NCI-H82 (cell line): ENCODE data around the gene DPP9.

ENCODE experiments used
- DNase-seq: peaks from one replicate; lab custom pipeline; 2025; lab: John Stamatoyannopoulos, UW

The DPP9 gene

GRCh38 chr19:4687396-4687795 lies 36.2 kb downstream of the DPP9 start:
- DNase-seq: no peak

DNA sequence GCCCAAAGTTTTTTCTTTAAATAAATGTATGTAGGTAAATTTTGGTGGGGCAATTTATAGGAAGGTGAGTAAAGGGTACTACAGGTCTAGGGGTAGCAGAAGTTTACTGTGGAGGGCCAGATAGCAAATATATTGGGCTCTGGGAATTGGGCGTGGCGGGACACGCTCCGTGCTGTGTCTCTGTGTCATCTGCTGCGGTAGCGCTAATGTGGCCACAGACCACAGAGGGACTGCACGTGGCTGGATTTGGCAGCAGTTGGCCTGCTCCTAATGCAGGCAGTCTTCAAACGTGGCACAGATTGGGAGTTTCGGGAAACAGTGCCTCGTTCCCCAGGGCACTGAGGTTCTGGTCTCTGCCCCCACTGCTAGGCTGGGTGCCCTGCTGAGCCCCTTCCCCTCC lies 36.9 kb downstream of the DPP9 start:
- no peak for DNase-seq

DNA sequence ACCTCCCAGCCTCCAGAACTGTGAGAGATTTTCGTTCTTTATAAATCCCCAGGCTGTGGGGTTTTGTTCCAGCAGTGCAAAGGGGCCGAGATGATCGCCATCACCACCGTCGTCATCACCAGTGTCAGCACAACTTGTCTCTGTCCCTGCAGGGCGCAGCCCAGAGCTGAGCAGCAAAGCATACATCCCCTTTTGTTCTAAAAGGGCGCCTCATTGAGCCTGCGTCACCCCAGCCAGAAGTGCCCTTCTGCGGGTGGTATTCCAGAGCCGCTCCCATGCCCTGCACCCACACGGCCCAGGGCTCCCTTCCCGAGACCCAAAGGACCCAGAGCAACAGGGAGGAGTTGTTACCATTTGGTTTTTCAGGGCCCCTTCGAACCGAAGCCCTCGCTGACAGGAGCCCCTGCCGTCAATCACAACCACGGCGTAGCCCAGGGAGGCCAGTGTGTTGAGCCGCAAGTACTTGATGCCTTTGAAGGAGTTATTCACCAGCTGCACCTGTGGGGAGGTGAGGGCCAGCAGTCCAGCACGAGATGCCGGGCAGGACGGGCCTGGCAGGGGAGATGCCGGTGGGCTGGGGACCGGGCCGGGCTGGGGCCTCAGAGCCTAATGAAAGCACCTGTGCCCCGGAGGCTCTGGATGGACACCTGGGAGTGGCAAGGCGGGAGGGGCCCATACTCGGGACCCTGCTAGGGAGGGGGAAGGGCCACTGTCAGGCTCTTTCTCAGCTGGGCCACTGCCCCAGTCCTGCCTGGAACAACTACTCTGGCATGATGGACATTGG lies 39.1 kb downstream of the DPP9 start:
- DNase-seq: no peak

GRCh38 chr19:4682417-4683200 lies 41.0 kb downstream of the DPP9 start:
- no peak for DNase-seq

GRCh38 chr19:4680021-4680420 lies 43.6 kb downstream of the DPP9 start:
- DNase-seq: peak; percentile 15

DNA sequence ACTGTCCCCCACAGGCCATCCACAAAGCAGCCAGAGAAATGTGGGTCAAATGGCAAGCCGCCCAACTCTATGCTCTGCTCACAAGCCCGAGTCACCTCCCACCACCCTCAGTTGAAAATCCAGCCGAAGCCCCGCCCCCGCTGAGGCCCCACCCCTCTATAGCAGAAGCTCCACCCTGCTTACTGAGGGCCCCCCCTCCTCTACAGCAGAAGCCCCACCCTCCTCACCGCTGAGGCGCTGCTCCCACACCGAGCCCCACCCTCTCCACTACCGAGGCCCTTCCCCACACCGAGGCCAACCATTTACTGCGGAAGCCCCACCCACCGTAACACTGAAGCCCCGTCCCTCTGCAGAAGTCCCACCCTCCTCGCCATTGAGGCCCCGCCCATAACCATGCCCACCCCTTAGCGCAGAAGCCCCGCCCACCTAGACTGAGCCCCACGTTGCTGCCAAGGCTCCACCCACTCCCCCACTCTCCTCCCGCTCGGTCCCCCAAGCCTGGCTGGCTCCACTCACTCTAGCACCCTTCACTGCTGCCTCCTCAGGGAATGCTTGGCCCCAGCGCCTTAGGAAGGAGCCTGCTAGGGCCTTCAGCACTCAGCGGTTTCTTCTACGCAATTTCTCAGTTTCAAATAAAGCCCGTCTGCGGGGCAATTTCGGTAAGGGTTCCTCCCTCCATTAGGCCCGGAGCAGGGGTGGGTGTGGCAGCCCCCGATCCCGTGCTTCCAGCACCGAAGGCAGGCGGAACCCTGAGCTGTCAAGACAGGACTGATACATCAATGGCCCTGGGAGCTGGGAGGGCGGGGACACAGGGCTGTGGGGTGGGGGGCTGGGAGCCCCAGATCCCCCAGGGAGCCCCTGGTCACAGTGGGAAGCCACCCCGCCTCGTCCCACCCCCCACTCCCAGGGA lies 44.5 kb downstream of the DPP9 start:
- peak; percentile 57 for DNase-seq

- peak; percentile 79 for DNase-seq
These were observed 46.5 kb downstream of the DPP9 start for GRCh38 chr19:4676955-4677731.

- DNase-seq: no peak
These were observed 48.3 kb downstream of the DPP9 start for GRCh38 chr19:4675346-4675745.

DNA sequence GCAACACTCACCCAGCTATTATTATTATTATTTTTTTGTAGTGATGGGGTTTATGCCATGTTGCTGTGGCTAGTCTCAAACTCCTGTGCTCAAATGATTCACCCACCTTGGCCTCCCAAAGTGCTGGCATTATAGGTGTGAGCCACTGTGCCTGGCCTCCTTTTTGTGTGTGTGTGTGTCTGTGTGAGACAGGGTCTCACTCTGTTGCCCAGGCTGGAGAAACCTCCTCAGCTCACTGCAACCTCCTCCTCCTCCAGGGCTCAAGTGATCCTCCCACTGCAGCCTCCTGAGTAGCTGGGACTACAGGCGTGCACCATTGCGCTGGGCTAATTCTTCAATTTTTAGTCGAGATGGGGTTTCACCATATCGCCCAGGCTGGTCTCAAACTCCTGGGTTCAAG lies 49.9 kb downstream of the DPP9 start:
- DNase-seq: no peak

- no peak for DNase-seq
These were observed 50.4 kb downstream of the DPP9 start for GRCh38 chr19:4673216-4673615.

- peak; percentile 30 for DNase-seq
These were observed 52.3 kb downstream of the DPP9 start for GRCh38 chr19:4671185-4671851.

DNA sequence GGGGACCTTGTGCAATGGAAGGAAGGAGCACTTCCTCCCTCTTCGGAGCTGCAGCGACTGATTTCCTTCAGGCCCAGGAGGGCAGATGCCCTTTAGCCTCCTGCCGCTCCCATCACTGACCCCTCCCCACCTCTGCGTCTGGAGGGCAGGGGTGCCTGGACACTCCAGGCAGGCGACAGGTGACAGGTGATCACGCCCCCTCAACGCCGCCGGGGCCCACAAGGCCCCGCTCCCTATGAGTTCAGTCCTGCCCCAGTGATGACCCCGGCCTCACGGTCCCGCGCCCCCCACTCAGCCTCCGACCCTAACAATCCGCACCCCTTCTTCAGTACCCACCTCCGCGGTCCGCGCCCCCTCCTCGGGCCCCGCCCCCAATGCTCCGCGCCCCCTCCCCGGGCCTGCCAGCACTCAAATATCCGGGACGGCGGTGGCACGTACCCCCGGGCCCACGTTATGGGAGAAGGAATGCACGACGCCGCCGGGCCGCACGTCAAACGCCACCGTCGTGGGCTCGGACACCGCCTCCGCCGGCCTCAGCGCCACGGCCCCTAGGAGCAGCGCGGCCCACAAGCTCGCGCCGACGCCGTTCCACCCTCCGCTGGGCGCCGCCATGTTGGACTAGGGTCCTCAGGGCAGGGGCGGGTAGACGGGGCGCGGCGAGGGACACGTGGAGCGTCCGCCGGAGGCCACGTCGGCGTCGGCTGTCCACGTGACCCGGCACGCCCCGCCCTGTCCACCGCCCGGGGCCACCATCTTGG lies 53.7 kb downstream of the DPP9 start, which contains the start of gene MYDGF:
Gene MYDGF (minus strand): TSS at position 620 of the 758 bp plus-strand sequence. CDS start 8 bp downstream, at position 612.
- peak; percentile 93 for DNase-seq

DNA sequence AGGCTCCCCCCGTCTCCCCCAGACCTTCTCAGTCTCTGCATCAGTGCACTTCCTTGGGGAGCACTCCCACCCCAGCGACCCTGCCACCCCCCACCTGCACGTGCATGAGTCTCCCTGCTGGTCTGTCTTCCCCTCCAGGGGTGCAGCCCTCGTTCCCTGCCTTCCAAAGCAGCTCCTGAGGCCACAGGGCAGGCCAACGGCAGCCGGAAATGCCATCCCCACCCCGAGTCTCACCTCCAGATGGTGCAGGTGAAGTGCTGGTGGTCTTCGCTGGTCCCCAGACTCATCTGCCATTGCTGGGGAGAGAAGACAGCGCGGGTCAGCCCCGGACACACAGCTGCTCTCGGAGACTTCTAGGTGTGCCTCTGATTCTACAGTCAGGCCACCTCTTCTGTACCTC lies 59.0 kb downstream of the DPP9 start:
- DNase-seq: no peak

GRCh38 chr19:4662812-4663211 lies 60.8 kb downstream of the DPP9 start:
- DNase-seq: no peak

GRCh38 chr19:4662020-4662695 lies 61.5 kb downstream of the DPP9 start:
- no peak for DNase-seq

- no peak for DNase-seq
These were observed 62.6 kb downstream of the DPP9 start for GRCh38 chr19:4660993-4661392.

DNA sequence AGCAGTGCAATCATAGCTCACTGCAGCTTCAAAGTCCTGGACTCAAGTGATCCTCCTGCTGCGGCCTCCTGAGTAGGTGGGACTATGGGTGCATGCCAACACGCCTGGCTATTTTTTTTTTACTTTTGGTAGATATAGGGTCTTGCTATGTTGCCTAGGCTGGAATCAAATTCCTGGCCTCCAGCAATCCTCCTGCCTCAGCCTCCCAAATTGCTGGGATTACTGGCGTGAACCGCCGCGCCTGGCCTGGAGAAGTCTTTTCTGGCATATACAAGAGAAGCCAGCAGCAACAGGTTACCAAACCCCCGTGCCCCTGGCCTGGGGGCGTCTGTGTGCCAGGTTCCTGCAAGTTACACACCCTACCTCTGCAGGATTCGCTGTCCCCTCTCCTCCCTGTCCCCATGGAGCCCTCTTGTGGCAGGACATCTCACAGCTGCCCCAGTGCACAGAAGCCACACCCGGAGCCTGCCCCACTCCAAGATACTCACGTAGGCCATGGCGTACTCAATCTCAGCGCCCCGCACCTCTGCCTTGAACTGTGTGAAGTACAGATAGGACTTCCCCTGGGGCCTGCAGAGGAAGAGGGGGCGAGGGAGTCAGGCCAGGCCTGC lies 63.4 kb downstream of the DPP9 start:
- DNase-seq: peak; percentile 52

DNA sequence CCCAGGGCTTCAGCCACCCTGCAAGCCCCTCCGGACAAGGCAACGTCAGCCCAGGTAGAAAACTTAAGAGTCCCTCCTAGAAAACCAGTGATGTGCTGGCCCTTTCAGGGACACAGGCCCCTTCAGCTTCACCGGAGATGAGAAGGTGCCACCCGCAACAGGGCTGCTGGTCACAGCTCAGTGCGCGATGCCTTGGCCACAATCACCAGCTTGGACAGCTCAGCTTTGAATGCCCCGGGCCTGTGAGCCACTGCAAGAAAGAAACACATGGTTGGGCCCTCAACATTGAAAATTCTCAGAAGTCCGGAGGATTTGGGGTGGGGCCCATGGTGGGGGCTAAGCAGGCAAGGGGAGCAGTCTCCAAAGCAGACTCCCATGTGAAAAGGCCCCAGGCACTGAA lies 65.8 kb downstream of the DPP9 start:
- DNase-seq: no peak

DNA sequence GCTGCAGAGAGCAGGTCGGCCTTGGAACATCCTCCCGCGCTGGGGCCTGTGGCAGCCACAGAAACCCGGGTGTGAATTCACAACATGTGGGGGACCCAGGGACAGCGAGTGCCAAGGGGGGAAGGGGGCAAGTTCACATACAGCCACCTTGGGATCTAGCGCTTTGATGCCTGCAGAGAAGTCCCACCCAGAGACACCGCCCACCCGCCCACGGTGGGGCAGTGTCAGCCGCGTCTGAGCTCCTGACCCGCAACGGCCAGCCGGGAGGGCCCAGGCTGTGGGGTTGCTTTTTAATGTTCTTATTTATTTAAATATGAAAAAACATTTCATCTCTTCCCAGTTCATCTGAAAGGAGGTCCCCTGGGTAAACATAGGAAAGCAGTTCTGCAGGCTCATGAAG lies 66.4 kb downstream of the DPP9 start:
- DNase-seq: no peak
